HepG2 (cell line): ENCODE measurements around the gene IFT52. TPM values are rescaled to one million over a fixed set of nuclear protein-coding genes. Genes with fewer than 3 reads are reported as not detected.

Experiments used
- CBFB ChIP-seq: sonication (generic); formaldehyde crosslinking; IDR thresholded peaks from 2 replicates; pipeline ENCODE4 v1.4.0; 2020; ENCODE audit warnings: missing genetic modification reagents
- CBX5 ChIP-seq: sonication (generic); formaldehyde crosslinking; IDR thresholded peaks from 2 replicates; pipeline ENCODE4 v1.4.0; 2020; ENCODE audit warnings: missing genetic modification reagents, borderline replicate concordance
- CC2D1A ChIP-seq: sonication (generic); formaldehyde crosslinking; IDR thresholded peaks from 2 replicates; pipeline ENCODE4 v1.8.1; 2023; ENCODE audit warnings: mild to moderate bottlenecking, missing genetic modification reagents
- HBP1 ChIP-seq: IDR thresholded peaks from 2 replicates; pipeline ENCODE4 v1.6.1; 2016; ENCODE audit warnings: low read depth, control low read depth
- KDM6A ChIP-seq: IDR thresholded peaks from 2 replicates; pipeline ENCODE4 v1.6.1; 2016; ENCODE audit warnings: low read depth
- MED1 ChIP-seq: sonication (generic); formaldehyde crosslinking; IDR thresholded peaks from 2 replicates; pipeline ENCODE4 v1.4.0; 2020; ENCODE audit warnings: missing genetic modification reagents
- MEF2D ChIP-seq: sonication (generic); formaldehyde crosslinking; IDR thresholded peaks from 2 replicates; pipeline ENCODE4 v1.5.1; 2020; ENCODE audit warnings: mild to moderate bottlenecking, missing genetic modification reagents
- MYPOP ChIP-seq: sonication (generic); formaldehyde crosslinking; IDR thresholded peaks from 2 replicates; pipeline ENCODE4 v1.8.1; 2023; ENCODE audit warnings: mild to moderate bottlenecking, moderate library complexity, missing genetic modification reagents
- PHF5A ChIP-seq: IDR thresholded peaks from one replicate; pipeline ENCODE4 v1.6.1; 2018; ENCODE audit warnings: low read depth, missing genetic modification reagents; ENCODE audit not compliant: unreplicated experiment
- RFXANK ChIP-seq: IDR thresholded peaks from 2 replicates; pipeline ENCODE4 v1.6.1; 2016
- SCMH1 ChIP-seq: sonication (generic); formaldehyde crosslinking; IDR thresholded peaks from 2 replicates; pipeline ENCODE4 v1.9.0; 2021; ENCODE audit warnings: missing genetic modification reagents, mild to moderate bottlenecking, borderline replicate concordance
- ZNF232 ChIP-seq: sonication (generic); formaldehyde crosslinking; IDR thresholded peaks from 2 replicates; pipeline ENCODE4 v1.4.0; 2020; ENCODE audit warnings: missing genetic modification reagents, borderline replicate concordance
- ZNF275 ChIP-seq: sonication (generic); formaldehyde crosslinking; IDR thresholded peaks from 2 replicates; pipeline ENCODE4 v1.8.0; 2022; ENCODE audit warnings: missing genetic modification reagents, mild to moderate bottlenecking, inconsistent platforms, borderline replicate concordance
- ZNF530 ChIP-seq: sonication (generic); formaldehyde crosslinking; IDR thresholded peaks from 2 replicates; pipeline ENCODE4 v1.5.0; 2020; ENCODE audit warnings: low read depth, mild to moderate bottlenecking, missing genetic modification reagents
- ZNF557 ChIP-seq: sonication (generic); formaldehyde crosslinking; IDR thresholded peaks from 2 replicates; pipeline ENCODE4 v1.4.0; 2020; ENCODE audit warnings: missing genetic modification reagents
- ZNF672 ChIP-seq: sonication (generic); formaldehyde crosslinking; IDR thresholded peaks from 2 replicates; pipeline ENCODE4 v1.8.1; 2022; ENCODE audit warnings: missing genetic modification reagents
- polyA plus RNA-seq, 8 experiments: library from polyadenylated mRNA; depleted of rRNA in 3 of 8; stranded (reverse) in 7 of 8; unstranded in 1 of 8; fragments of >200 nt; fragmentation: Illumina TruSeq in 4 of 8; extraction: Trizol in 4 of 8; gene quantifications; 2 replicates each; pipeline versions ENCODE4 v1.2.1 to v1.2.3, GENCODE V29; 2011 to 2016; ENCODE audit warnings: low read depth in 4 of 8, missing spikeins in 1 of 8, mixed read lengths in 1 of 8; ENCODE audit not compliant: insufficient read depth in 1 of 8
- total RNA-seq, 5 experiments: library from RNA; depleted of rRNA; stranded (reverse); fragments of >200 nt; fragmentation: Illumina TruSeq; extraction: Trizol; gene quantifications; 2 replicates each; pipeline ENCODE4 v1.2.3, GENCODE V29; 2016; ENCODE audit warnings: low read depth in 1 of 5
- TF ChIP-seq, protein P1 (sequence below): sonication (generic); formaldehyde crosslinking; IDR thresholded peaks from 2 replicates; pipeline ENCODE4 v1.5.0; 2020; ENCODE audit warnings: missing genetic modification reagents
- TF ChIP-seq, protein P2 (sequence below): sonication (generic); formaldehyde crosslinking; IDR thresholded peaks from 2 replicates; pipeline ENCODE4 v1.4.0; 2020; ENCODE audit warnings: mild to moderate bottlenecking, missing genetic modification reagents
- TF ChIP-seq, protein P3 (sequence below): sonication (generic); formaldehyde crosslinking; IDR thresholded peaks from 2 replicates; pipeline ENCODE4 v1.4.0; 2020; ENCODE audit warnings: missing genetic modification reagents

IFT52 gene
- total and polyA plus RNA-seq, 2 of the 13 experiments (the other 11 are each of a cell fraction or from before 2014, with no cell fraction given), result 48.0 to 64.0 TPM

DNA sequence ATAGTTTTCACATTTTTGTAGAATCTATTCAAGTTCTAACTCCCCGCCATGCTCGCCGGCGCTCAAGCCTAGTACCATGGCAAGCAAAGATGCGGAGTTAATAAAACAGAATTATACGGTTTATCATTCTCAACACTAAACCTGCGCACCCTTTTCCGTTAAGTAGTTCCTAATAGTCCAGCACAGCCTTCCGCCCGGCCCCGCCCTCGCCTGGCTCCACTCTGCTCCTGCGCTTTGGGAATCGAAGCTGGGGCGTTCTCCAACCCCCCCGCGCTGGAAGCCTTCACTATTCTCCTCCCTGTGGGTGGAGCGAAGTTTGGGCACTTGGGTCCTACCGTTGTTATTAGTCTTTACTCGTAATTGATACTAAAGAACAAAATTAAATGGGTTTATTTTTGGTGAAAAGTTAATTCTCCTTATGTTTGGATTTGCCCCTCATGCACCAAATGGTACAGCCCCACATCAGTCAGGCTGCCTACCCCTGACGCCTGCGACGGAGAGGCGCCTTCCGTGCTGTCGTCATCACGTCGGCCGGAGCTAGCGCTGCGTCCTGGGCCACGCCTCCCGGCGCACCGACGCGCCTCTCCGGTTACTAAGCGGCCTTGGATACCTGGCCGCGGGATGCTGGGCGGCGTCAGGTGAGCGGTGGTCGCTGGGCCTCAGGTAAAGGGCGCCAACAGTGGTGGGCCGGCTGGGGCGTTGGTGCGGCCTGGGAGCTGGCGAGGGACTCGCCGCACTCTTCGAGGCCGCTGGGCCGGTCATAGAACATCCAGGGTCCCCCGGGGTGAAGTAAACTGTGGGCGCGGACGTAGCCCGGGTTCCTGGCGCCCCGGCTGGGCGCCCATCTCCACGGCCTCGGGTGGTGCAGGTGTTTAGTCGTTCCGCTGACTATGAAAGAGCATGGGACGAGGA, at the start of gene IFT52 (continued):
- no peak for TF ChIP-seq ZNF530
- peak; percentile 97 for TF ChIP-seq MYPOP (CRISPR knock-in tag)
- TF ChIP-seq CBFB (CRISPR knock-in tag), result no peak; the same call in none of the 2 replicates
- no peak for TF ChIP-seq PHF5A (CRISPR knock-in tag)
- TF ChIP-seq, protein P1, sequence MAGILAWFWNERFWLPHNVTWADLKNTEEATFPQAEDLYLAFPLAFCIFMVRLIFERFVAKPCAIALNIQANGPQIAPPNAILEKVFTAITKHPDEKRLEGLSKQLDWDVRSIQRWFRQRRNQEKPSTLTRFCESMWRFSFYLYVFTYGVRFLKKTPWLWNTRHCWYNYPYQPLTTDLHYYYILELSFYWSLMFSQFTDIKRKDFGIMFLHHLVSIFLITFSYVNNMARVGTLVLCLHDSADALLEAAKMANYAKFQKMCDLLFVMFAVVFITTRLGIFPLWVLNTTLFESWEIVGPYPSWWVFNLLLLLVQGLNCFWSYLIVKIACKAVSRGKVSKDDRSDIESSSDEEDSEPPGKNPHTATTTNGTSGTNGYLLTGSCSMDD, result 0 out of 2 replicates have a peak, but pooled peaks have one; percentile 31
- TF ChIP-seq, protein P2, sequence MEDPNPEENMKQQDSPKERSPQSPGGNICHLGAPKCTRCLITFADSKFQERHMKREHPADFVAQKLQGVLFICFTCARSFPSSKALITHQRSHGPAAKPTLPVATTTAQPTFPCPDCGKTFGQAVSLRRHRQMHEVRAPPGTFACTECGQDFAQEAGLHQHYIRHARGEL (CRISPR knock-in tag), result peak; percentile 70; the same call in 1 of the 2 replicates
- 0 out of 2 replicates have a peak, but pooled peaks have one; percentile 82 for TF ChIP-seq HBP1 (CRISPR knock-in tag)
- 0 out of 2 replicates have a peak, but pooled peaks have one; percentile 29 for TF ChIP-seq ZNF672 (CRISPR knock-in tag)
- TF ChIP-seq CBX5 (CRISPR knock-in tag), result peak; percentile 26; the same call in 1 of the 2 replicates
- peak; percentile 85 for TF ChIP-seq MED1 (CRISPR knock-in tag)
- peak; percentile 89 for TF ChIP-seq MEF2D (CRISPR knock-in tag)
- TF ChIP-seq CC2D1A (CRISPR knock-in tag), result peak; percentile 77; the same call in 1 of the 2 replicates
- peak; percentile 70; the same call in 1 of the 2 replicates for TF ChIP-seq ZNF275 (CRISPR knock-in tag)
- 0 out of 2 replicates have a peak, but pooled peaks have one; percentile 18 for TF ChIP-seq ZNF557 (CRISPR knock-in tag)
- peak; percentile 75 for TF ChIP-seq RFXANK
- peak; percentile 71 for TF ChIP-seq ZNF232 (CRISPR knock-in tag)
- TF ChIP-seq, protein P3, sequence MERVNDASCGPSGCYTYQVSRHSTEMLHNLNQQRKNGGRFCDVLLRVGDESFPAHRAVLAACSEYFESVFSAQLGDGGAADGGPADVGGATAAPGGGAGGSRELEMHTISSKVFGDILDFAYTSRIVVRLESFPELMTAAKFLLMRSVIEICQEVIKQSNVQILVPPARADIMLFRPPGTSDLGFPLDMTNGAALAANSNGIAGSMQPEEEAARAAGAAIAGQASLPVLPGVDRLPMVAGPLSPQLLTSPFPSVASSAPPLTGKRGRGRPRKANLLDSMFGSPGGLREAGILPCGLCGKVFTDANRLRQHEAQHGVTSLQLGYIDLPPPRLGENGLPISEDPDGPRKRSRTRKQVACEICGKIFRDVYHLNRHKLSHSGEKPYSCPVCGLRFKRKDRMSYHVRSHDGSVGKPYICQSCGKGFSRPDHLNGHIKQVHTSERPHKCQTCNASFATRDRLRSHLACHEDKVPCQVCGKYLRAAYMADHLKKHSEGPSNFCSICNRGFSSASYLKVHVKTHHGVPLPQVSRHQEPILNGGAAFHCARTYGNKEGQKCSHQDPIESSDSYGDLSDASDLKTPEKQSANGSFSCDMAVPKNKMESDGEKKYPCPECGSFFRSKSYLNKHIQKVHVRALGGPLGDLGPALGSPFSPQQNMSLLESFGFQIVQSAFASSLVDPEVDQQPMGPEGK (CRISPR knock-in tag), result peak; percentile 100
- TF ChIP-seq SCMH1, result no peak
- TF ChIP-seq KDM6A, result no peak
